Measurements from ENCODE around the gene ACTC1. TPM values are rescaled to one million over a fixed set of nuclear protein-coding genes. Genes with fewer than 3 reads are reported as not detected.

Gene ACTC1
- polyA plus RNA-seq, 2 of the 4 experiments (the other 2 are of a cell fraction) = 0.22 to 1.1 TPM

GRCh38 chr15:34782901-34783300 is 12.4 kb downstream of the ACTC1 start (continued):
- TF ChIP-seq RFX5 (IDR thresholded peaks at IDR 0.05) (no peak), RAD21 (conservative IDR thresholded peaks at IDR 0.05 in 1 of 2, IDR thresholded peaks at IDR 0.05 in 1 of 2) (no peak), FOSL2 (IDR thresholded peaks at IDR 0.05) (no peak), FOSL2 (CRISPR knock-in tag; IDR thresholded peaks at IDR 0.05) (no peak)

GRCh38 chr15:34780725-34781124 is 14.6 kb downstream of the ACTC1 start:
- ChIA-PET CTCF (interaction anchor here (0.6 kb wide), 1 partner anchor 65 kb away, joined by 4 read pairs; no protein-coding TSS in a partner anchor), POLR2A (no interaction called here)
- Histone ChIP-seq H3K9me3 (peaks cover 2% of the 10 kb centered on the region; the same call in 1 of the 3 replicates), H3K4me3 (no peak overlapping the region), H3K4me2 (no peak overlapping the region), H3K27ac (no peak overlapping the region), H3K4me1 (no peaks in the 10 kb centered on the region)
- WGBS (ENCODE audit: missing lambda C conversion rate) = 13% methylated on average over 2 of the region's 2 CpGs
- peak; percentile 13 for FAIRE-seq
- ATAC-seq = no peak
- no peak for TF ChIP-seq HDAC2 (IDR thresholded peaks at IDR 0.05)
- TF ChIP-seq MAZ (IDR thresholded peaks at IDR 0.05; ENCODE audit: borderline replicate concordance, low read depth, low read length) = no peak
- TF ChIP-seq ELK1 (IDR thresholded peaks at IDR 0.05; ENCODE audit: low read depth, low read length) = no peak
- TF ChIP-seq BHLHE40 (IDR thresholded peaks at IDR 0.05; ENCODE audit: low read depth, low read length) = no peak
- TF ChIP-seq NPAS2 (CRISPR knock-in tag; IDR thresholded peaks at IDR 0.05; ENCODE audit: borderline replicate concordance) = no peak
- TF ChIP-seq CTCF (IDR thresholded peaks at IDR 0.05) = no peak
- no peak for TF ChIP-seq MYC (IDR thresholded peaks at IDR 0.05; ENCODE audit: borderline replicate concordance, low read length)
- no peak for TF ChIP-seq REST (IDR thresholded peaks at IDR 0.05)
- no peak for TF ChIP-seq NFE2L2 (conservative IDR thresholded peaks at IDR 0.05; ENCODE audit: low read length)
- no peak for TF ChIP-seq PHF8 (IDR thresholded peaks at IDR 0.05; ENCODE audit: borderline replicate concordance, low read depth)
- TF ChIP-seq ZNF302 (CRISPR knock-in tag; IDR thresholded peaks at IDR 0.05) = no peak
- TF ChIP-seq ZSCAN20 (CRISPR knock-in tag; IDR thresholded peaks at IDR 0.05) = no peak
- TF ChIP-seq NR3C1 (IDR thresholded peaks at IDR 0.05) = no peak
- no peak for TF ChIP-seq PBX3 (IDR thresholded peaks at IDR 0.05)
- TF ChIP-seq TFCP2L1 (CRISPR knock-in tag; IDR thresholded peaks at IDR 0.05) = no peak
- no peak for TF ChIP-seq TP53 (CRISPR knock-in tag; IDR thresholded peaks at IDR 0.05)
- no peak for TF ChIP-seq ATOH8 (CRISPR knock-in tag; IDR thresholded peaks at IDR 0.05; ENCODE audit: low read depth)
- no peak for TF ChIP-seq FOSL2 (IDR thresholded peaks at IDR 0.05)
- no peak for TF ChIP-seq FOSL2 (CRISPR knock-in tag; IDR thresholded peaks at IDR 0.05)
- DNase-seq (ENCODE audit: low read depth in 1 of 2, low spot score in 1 of 2) = no peak

Measured in A549 (cell line).